ENCODE measurements around the gene LGALS9. TPM values are rescaled to one million over a fixed set of nuclear protein-coding genes. Genes with fewer than 3 reads are reported as not detected.

Gene LGALS9
- total and polyA plus RNA-seq, 9 of the 15 experiments (the other 6 are each of a cell fraction or from before 2014, with no cell fraction given) = 0.45 to 6.9 (median 2.8) TPM

DNA sequence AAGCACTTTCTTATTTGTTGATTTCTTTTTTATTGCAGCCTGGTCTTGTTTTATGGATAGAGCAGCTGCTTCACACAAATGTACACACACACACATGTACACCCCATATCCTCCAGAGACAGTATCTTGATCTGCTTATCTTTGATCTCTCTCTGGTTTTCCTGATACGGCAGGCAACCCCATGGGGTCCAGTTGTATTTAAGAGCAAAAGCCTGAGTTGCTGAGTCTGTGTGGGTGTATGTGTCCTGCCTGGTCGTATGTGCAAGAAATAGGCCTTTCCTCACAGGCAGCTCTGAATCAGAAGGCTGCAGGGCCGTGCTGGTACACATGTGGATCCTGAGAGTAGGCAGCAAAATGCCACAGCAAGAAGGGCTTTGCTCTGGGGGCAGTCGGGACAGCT is 14.6 kb upstream of the LGALS9 start:
- ChIA-PET CTCF (ENCODE audit: low intra/inter-chr PET ratio) (no interaction called here), POLR2A (interaction anchor here (0.7 kb wide), 1 partner anchor 11 kb away, joined by 3 read pairs; no protein-coding TSS in a partner anchor)
- no TSS peak for BruUV-seq (replicated peaks)
- intact Hi-C loops (cut with micrococcal nuclease) (no loop called here), in situ Hi-C loops (cut with MboI) (no loop called here)
- Histone ChIP-seq H3K27me3 (ENCODE audit: control insufficient read depth in 2 of 2, insufficient read depth in 2 of 2, low read length in 2 of 2) (no peaks in the 10 kb centered on the region), H3K27ac (ENCODE audit: extremely low read depth, low read depth, low read length) (no peak overlapping the region), H2AFZ (ENCODE audit: low read depth, low read length) (no peak overlapping the region), H3K4me3 (no peak overlapping the region), H3K9ac (ENCODE audit: insufficient read depth in 1 of 2, low read depth in 2 of 2, low read length in 2 of 2) (no peak overlapping the region), H3K9me3 (replicated peaks; ENCODE audit: control insufficient read depth, insufficient read depth, low read depth, low read length) (no peaks in the 10 kb centered on the region), H3K36me3 (ENCODE audit: control insufficient read depth, insufficient read depth, low read length) (peaks cover 86% of the 10 kb centered on the region; the same call in 2 of the 3 replicates), H3K4me2 (ENCODE audit: insufficient read depth, low read length) (no peak overlapping the region), H4K20me1 (replicated peaks; ENCODE audit: control insufficient read depth, insufficient read depth, low read length) (no peaks in the 10 kb centered on the region), H3K79me2 (ENCODE audit: control insufficient read depth, insufficient read depth, low read length) (no peaks in the 10 kb centered on the region), H3K4me1 (replicated peaks in 1 of 2; ENCODE audit: control insufficient read depth in 2 of 2, insufficient read depth in 2 of 2, low read length in 2 of 2) (peaks cover 0 to 7% of the 10 kb centered on the region in 2 experiments; a peak in 2 of 5 replicates), H3K9me1 (ENCODE audit: control insufficient read depth, insufficient read depth, low read length) (no peaks in the 10 kb centered on the region)
- FAIRE-seq = peak; percentile 62
- ATAC-seq = no peak
- DNase-seq (ENCODE audit: extremely low read depth in 1 of 4, low spot score in 3 of 4) = peak in 1 of 4 experiments; percentile 32
- 59% methylated on average over 3 of the region's 4 CpGs for WGBS (ENCODE audit: insufficient coverage, low coverage, missing lambda C conversion rate)
- no peak for TF ChIP-seq POU5F1 (IDR thresholded peaks at IDR 0.05; ENCODE audit: borderline replicate concordance, low read depth, low read length, partially characterized antibody)
- no peak for TF ChIP-seq KHSRP (IDR thresholded peaks at IDR 0.05)
- TF ChIP-seq, protein P1, sequence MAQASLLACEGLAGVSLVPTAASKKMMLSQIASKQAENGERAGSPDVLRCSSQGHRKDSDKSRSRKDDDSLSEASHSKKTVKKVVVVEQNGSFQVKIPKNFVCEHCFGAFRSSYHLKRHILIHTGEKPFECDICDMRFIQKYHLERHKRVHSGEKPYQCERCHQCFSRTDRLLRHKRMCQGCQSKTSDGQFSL (CRISPR knock-in tag; IDR thresholded peaks at IDR 0.05) = no peak
- TF ChIP-seq, protein P1 (tag; IDR thresholded peaks at IDR 0.05) = no peak
- no peak for TF ChIP-seq ZNF224 (CRISPR knock-in tag; IDR thresholded peaks at IDR 0.05)
- TF ChIP-seq ZBTB8A (IDR thresholded peaks at IDR 0.05; ENCODE audit: partially characterized antibody) = no peak
- no peak for TF ChIP-seq FOXA1 (IDR thresholded peaks at IDR 0.05; ENCODE audit: borderline replicate concordance)
- TF ChIP-seq TGIF2 (CRISPR knock-in tag; IDR thresholded peaks at IDR 0.05) = no peak
- TF ChIP-seq, protein P2, sequence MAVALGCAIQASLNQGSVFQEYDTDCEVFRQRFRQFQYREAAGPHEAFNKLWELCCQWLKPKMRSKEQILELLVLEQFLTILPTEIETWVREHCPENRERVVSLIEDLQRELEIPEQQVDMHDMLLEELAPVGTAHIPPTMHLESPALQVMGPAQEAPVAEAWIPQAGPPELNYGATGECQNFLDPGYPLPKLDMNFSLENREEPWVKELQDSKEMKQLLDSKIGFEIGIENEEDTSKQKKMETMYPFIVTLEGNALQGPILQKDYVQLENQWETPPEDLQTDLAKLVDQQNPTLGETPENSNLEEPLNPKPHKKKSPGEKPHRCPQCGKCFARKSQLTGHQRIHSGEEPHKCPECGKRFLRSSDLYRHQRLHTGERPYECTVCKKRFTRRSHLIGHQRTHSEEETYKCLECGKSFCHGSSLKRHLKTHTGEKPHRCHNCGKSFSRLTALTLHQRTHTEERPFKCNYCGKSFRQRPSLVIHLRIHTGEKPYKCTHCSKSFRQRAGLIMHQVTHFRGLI (CRISPR knock-in tag; IDR thresholded peaks at IDR 0.05) = no peak
- TF ChIP-seq, protein P3, sequence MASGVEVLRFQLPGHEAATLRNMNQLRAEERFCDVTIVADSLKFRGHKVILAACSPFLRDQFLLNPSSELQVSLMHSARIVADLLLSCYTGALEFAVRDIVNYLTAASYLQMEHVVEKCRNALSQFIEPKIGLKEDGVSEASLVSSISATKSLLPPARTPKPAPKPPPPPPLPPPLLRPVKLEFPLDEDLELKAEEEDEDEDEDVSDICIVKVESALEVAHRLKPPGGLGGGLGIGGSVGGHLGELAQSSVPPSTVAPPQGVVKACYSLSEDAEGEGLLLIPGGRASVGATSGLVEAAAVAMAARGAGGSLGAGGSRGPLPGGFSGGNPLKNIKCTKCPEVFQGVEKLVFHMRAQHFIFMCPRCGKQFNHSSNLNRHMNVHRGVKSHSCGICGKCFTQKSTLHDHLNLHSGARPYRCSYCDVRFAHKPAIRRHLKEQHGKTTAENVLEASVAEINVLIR (CRISPR knock-in tag; IDR thresholded peaks at IDR 0.05) = no peak
- no peak for TF ChIP-seq SIX5 (IDR thresholded peaks at IDR 0.05; ENCODE audit: borderline replicate concordance in 1 of 2, insufficient read depth in 1 of 2, low read depth in 1 of 2, low read length in 2 of 2)
- TF ChIP-seq MEF2A (IDR thresholded peaks at IDR 0.05; ENCODE audit: control insufficient read depth, low read depth, low read length) = no peak
- no peak for TF ChIP-seq GABPB1 (CRISPR knock-in tag; IDR thresholded peaks at IDR 0.05)
- TF ChIP-seq, protein P4, sequence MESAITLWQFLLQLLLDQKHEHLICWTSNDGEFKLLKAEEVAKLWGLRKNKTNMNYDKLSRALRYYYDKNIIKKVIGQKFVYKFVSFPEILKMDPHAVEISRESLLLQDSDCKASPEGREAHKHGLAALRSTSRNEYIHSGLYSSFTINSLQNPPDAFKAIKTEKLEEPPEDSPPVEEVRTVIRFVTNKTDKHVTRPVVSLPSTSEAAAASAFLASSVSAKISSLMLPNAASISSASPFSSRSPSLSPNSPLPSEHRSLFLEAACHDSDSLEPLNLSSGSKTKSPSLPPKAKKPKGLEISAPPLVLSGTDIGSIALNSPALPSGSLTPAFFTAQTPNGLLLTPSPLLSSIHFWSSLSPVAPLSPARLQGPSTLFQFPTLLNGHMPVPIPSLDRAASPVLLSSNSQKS (CRISPR knock-in tag; IDR thresholded peaks at IDR 0.05) = no peak
- no peak for TF ChIP-seq SPI1 (IDR thresholded peaks at IDR 0.05; ENCODE audit: borderline replicate concordance, low read depth, low read length)
- TF ChIP-seq, protein P5, sequence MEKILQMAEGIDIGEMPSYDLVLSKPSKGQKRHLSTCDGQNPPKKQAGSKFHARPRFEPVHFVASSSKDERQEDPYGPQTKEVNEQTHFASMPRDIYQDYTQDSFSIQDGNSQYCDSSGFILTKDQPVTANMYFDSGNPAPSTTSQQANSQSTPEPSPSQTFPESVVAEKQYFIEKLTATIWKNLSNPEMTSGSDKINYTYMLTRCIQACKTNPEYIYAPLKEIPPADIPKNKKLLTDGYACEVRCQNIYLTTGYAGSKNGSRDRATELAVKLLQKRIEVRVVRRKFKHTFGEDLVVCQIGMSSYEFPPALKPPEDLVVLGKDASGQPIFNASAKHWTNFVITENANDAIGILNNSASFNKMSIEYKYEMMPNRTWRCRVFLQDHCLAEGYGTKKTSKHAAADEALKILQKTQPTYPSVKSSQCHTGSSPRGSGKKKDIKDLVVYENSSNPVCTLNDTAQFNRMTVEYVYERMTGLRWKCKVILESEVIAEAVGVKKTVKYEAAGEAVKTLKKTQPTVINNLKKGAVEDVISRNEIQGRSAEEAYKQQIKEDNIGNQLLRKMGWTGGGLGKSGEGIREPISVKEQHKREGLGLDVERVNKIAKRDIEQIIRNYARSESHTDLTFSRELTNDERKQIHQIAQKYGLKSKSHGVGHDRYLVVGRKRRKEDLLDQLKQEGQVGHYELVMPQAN (IDR thresholded peaks at IDR 0.05; ENCODE audit: borderline replicate concordance) = no peak
- no peak for TF ChIP-seq SMARCB1 (IDR thresholded peaks at IDR 0.05; ENCODE audit: insufficient read length, low read depth)
